A549 (cell line): Measurements from ENCODE around the gene HARBI1.

Experiments used
- BHLHE40 ChIP-seq: IDR thresholded peaks from 2 replicates; pipeline ENCODE4 v1.6.1; 2012; ENCODE audit warnings: low read depth, low read length, inconsistent platforms
- EHMT2 ChIP-seq: fragments of 200-600 bp; sonication (generic); IDR thresholded peaks from 2 replicates; pipeline ENCODE4 v1.6.1; 2016; ENCODE audit warnings: antibody characterized with exemption, low read depth, mild to moderate bottlenecking, moderate library complexity
- JUNB ChIP-seq: fragments of >200 bp; sonication (Bioruptor Twin); formaldehyde crosslinking; IDR thresholded peaks from 2 replicates; pipeline ENCODE4 v1.6.1; 2016
- POLR2AphosphoS2 ChIP-seq: conservative IDR thresholded peaks from 2 replicates; pipeline ENCODE4 v1.6.1; 2012; ENCODE audit warnings: low read length, improper control_type of control experiment, inconsistent platforms
- RCOR1 ChIP-seq: fragments of 150-350 bp; IDR thresholded peaks from 2 replicates; pipeline ENCODE4 v1.6.1; 2014; ENCODE audit warnings: antibody characterized with exemption, low read length, low read depth
- RFX5 ChIP-seq: fragments of 450-650 bp; IDR thresholded peaks from 2 replicates; pipeline ENCODE4 v1.7.1; 2014; ENCODE audit warnings: antibody characterized with exemption, mild to moderate bottlenecking, moderate library complexity
- SMC3 ChIP-seq: fragments of >200 bp; sonication (Bioruptor Twin); formaldehyde crosslinking; IDR thresholded peaks from 3 replicates; pipeline ENCODE4 v1.6.1; 2018; ENCODE audit warnings: inconsistent platforms
- TF ChIP-seq, protein P1 (sequence below): fragments of >200 bp; sonication (Bioruptor Twin); formaldehyde crosslinking; IDR thresholded peaks from 3 replicates; pipeline ENCODE4 v1.5.1; 2016
- TF ChIP-seq, protein P2 (sequence below): fragments of 450-650 bp; IDR thresholded peaks from 2 replicates; pipeline ENCODE4 v1.6.1; 2014; ENCODE audit warnings: antibody characterized with exemption

DNA sequence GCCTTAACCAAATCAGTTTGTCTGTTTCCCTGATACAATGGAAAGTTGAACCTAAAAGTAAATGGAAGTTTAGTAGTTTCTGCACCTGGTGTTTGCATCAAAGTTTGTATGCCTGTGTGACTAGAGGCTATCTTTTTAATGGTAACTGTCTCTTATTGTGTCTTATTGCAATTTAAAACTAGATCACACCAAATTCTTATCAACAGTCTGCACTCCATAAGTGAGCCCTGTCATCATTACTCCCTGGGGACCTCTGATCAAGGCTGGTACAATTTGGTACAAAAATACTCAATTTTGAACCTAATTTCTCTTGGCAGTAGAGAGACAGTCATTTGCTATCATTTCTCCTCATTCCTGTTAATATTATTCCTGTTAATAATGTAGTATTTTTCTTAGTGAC is 45.3 kb upstream of the HARBI1 start:
- TF ChIP-seq BHLHE40 = no peak
- TF ChIP-seq SMC3 = no peak
- TF ChIP-seq, protein P1, sequence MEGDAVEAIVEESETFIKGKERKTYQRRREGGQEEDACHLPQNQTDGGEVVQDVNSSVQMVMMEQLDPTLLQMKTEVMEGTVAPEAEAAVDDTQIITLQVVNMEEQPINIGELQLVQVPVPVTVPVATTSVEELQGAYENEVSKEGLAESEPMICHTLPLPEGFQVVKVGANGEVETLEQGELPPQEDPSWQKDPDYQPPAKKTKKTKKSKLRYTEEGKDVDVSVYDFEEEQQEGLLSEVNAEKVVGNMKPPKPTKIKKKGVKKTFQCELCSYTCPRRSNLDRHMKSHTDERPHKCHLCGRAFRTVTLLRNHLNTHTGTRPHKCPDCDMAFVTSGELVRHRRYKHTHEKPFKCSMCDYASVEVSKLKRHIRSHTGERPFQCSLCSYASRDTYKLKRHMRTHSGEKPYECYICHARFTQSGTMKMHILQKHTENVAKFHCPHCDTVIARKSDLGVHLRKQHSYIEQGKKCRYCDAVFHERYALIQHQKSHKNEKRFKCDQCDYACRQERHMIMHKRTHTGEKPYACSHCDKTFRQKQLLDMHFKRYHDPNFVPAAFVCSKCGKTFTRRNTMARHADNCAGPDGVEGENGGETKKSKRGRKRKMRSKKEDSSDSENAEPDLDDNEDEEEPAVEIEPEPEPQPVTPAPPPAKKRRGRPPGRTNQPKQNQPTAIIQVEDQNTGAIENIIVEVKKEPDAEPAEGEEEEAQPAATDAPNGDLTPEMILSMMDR = no peak
- no peak for TF ChIP-seq JUNB
- TF ChIP-seq RFX5 = no peak
- no peak for TF ChIP-seq EHMT2
- TF ChIP-seq POLR2AphosphoS2 = no peak
- TF ChIP-seq, protein P2, sequence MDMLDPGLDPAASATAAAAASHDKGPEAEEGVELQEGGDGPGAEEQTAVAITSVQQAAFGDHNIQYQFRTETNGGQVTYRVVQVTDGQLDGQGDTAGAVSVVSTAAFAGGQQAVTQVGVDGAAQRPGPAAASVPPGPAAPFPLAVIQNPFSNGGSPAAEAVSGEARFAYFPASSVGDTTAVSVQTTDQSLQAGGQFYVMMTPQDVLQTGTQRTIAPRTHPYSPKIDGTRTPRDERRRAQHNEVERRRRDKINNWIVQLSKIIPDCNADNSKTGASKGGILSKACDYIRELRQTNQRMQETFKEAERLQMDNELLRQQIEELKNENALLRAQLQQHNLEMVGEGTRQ = no peak
- TF ChIP-seq RCOR1 = no peak
